Activated T-cell treated with anti-CD3 and anti-CD28 coated beads, Interleukin-2, amount 50 U/mL, for 24 hours (primary cell): Measurements from ENCODE around the gene MAST4.

Experiments
- DNase-seq: peaks from one replicate; pipeline ENCODE4 v3.0.0-alpha.2; 2020
- H3K27ac Mint-ChIP-seq: 2 replicates; pipeline ENCODE4 v1.8.0; 2020; ENCODE audit warnings: mild to moderate bottlenecking, mixed read lengths
- H3K27me3 Mint-ChIP-seq: 2 replicates; pipeline ENCODE4 v1.8.0; 2020; ENCODE audit warnings: mixed read lengths
- H3K36me3 Mint-ChIP-seq: 2 replicates; pipeline ENCODE4 v1.8.0; 2020; ENCODE audit warnings: low read depth, mixed read lengths
- H3K4me1 Mint-ChIP-seq: 2 replicates; pipeline ENCODE4 v1.8.0; 2020; ENCODE audit warnings: low read depth, mixed read lengths
- H3K4me3 Mint-ChIP-seq: 2 replicates; pipeline ENCODE4 v1.8.0; 2020; ENCODE audit warnings: mild to moderate bottlenecking, moderate library complexity, mixed read lengths
- H3K9me3 Mint-ChIP-seq: 2 replicates; pipeline ENCODE4 v1.8.0; 2020; ENCODE audit warnings: mixed read lengths

Gene MAST4

GRCh38 chr5:66595756-66596635 is at the start of gene MAST4:
TSS of gene MAST4 (plus strand) at chr5:66596393. CDS start at chr5:66596656, 263 bp downstream.
- Mint-ChIP-seq H3K27me3 (peaks cover 83% of the 10 kb centered on the region), H3K27ac (no peak within 1 kb of the TSS), H3K9me3 (no peaks in the 10 kb centered on the region), H3K4me3 (peak within 1 kb of the TSS; percentile 68), H3K4me1 (peaks cover 14% of the 10 kb centered on the region), H3K36me3 (no peaks in the 10 kb centered on the region)
- peak; percentile 79 for DNase-seq

DNA sequence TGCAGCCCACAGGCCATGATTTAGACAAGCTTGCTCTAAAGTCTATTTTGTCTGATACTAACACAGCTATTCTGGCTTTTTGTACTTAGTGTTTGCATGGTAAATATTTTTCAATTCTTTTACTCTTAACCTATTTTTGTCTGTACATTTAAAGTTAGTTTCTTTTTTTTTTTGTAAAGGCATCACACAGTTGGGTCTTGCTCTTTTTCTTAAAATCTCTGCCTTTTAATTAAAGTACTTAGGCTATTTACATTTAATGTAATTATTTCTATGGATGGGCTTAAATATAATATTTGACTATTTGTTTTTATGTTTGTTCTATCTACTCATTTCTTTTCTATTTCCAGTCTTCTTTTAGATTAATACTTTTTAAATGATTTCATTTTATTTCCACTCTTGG is 49.7 kb upstream of the MAST4 start:
- H3K27me3 Mint-ChIP-seq, result peaks cover 18% of the 10 kb centered on the region
- DNase-seq, result no peak
- peaks cover 8% of the 10 kb centered on the region for H3K9me3 Mint-ChIP-seq
- no peaks in the 10 kb centered on the region for H3K36me3 Mint-ChIP-seq
- H3K27ac Mint-ChIP-seq, result no peak overlapping the region
- H3K4me3 Mint-ChIP-seq, result no peak overlapping the region
- peaks cover 4% of the 10 kb centered on the region for H3K4me1 Mint-ChIP-seq

GRCh38 chr5:66551338-66551737 is 44.9 kb upstream of the MAST4 start:
- Mint-ChIP-seq H3K27me3 (peaks cover 24% of the 10 kb centered on the region), H3K4me1 (peaks cover 24% of the 10 kb centered on the region), H3K4me3 (no peak overlapping the region), H3K9me3 (peaks cover 10% of the 10 kb centered on the region), H3K36me3 (no peaks in the 10 kb centered on the region), H3K27ac (no peak overlapping the region)
- no peak for DNase-seq

GRCh38 chr5:66551945-66552344 is 44.2 kb upstream of the MAST4 start:
- peaks cover 10% of the 10 kb centered on the region for H3K9me3 Mint-ChIP-seq
- no peak overlapping the region for H3K27ac Mint-ChIP-seq
- H3K27me3 Mint-ChIP-seq, result peaks cover 24% of the 10 kb centered on the region
- H3K4me3 Mint-ChIP-seq, result no peak overlapping the region
- no peak for DNase-seq
- H3K36me3 Mint-ChIP-seq, result no peaks in the 10 kb centered on the region
- peaks cover 24% of the 10 kb centered on the region for H3K4me1 Mint-ChIP-seq

DNA sequence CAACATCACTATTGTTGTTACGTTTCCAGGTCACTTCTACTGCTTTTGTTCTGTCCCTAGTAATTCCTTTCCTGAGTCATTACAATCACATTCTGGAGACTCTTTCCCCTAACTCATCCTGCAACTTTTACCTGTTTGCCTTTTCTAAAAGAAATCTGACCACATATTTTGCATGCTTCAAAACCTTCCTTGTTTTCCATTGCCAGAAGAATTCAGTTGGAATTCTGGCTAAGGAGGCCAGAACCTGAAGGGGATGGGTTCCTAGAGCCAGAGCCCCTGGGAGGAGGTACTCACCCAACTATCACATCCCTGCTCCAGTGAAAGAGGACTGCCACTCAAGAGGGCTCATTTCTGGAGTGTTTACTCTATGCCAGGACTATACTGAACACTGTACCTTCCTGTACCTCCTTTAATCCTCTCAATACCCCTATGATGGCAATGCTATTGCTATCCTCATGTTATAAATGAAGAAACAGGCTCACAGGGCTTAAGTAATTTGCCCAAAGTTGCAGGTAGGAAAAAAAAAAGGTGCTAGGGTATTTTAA is 42.8 kb upstream of the MAST4 start:
- no peak for DNase-seq
- Mint-ChIP-seq H3K4me3 (no peak overlapping the region), H3K27me3 (peaks cover 29% of the 10 kb centered on the region), H3K4me1 (peaks cover 26% of the 10 kb centered on the region), H3K9me3 (peaks cover 10% of the 10 kb centered on the region), H3K27ac (no peak overlapping the region), H3K36me3 (no peaks in the 10 kb centered on the region)

GRCh38 chr5:66553916-66554575 is 42.1 kb upstream of the MAST4 start:
- Mint-ChIP-seq H3K4me3 (no peak overlapping the region), H3K9me3 (peaks cover 4% of the 10 kb centered on the region), H3K27ac (peak overlapping the region; percentile 81)

DNA sequence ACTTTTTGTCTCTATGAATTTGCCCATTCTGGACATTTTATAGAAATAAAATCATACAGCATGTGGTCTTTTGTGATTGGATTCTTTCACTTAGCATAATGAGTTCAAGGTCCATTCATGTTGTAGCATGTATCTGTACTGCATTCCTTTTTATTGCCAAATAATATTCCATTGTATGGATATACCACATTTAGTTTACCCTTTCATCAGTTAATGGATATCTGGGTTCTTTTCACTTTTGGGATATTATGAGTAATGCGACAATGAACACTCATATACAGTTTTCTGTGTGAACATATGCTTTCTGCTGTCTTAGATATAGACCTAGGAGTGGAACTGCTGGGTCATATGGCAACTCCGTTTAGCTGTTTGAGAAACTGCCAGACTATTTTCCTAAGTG is 41.3 kb upstream of the MAST4 start:
- Mint-ChIP-seq H3K36me3 (no peaks in the 10 kb centered on the region), H3K4me3 (no peak overlapping the region), H3K9me3 (peaks cover 4% of the 10 kb centered on the region), H3K27ac (peak overlapping the region; percentile 81), H3K27me3 (peaks cover 19% of the 10 kb centered on the region), H3K4me1 (peaks cover 30% of the 10 kb centered on the region)
- DNase-seq, result no peak

More at GRCh38 chr5:66553916-66554575, 42.1 kb upstream of the MAST4 start:
- H3K27me3 Mint-ChIP-seq, result peaks cover 25% of the 10 kb centered on the region
- H3K4me1 Mint-ChIP-seq, result peaks cover 30% of the 10 kb centered on the region
- no peaks in the 10 kb centered on the region for H3K36me3 Mint-ChIP-seq
- no peak for DNase-seq

GRCh38 chr5:66558560-66558959 is 37.6 kb upstream of the MAST4 start:
- Mint-ChIP-seq H3K36me3 (no peaks in the 10 kb centered on the region), H3K27me3 (peaks cover 19% of the 10 kb centered on the region), H3K27ac (peak overlapping the region; percentile 37), H3K4me1 (peaks cover 25% of the 10 kb centered on the region), H3K4me3 (no peak overlapping the region), H3K9me3 (peaks cover 4% of the 10 kb centered on the region)
- no peak for DNase-seq

DNA sequence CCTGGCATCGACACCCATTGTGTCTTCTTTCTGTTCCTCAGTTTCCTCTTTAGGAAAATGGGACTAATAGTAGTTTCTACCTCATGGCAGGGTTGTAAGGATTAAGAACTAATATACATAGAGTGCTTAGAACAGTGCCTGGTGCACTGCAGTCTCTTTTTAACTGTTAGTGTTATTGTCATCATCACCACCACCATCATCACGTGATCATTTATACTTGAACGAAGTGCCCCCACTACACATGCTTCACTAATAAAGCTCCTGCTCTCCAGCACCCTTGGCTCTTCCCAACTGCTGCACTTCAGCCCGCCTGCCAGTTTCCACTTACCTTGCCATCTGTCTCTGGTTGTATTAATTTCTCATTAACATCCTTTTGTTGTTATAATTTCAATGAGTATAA is 35.8 kb upstream of the MAST4 start:
- Mint-ChIP-seq H3K27me3 (peaks cover 23% of the 10 kb centered on the region), H3K4me1 (peaks cover 8% of the 10 kb centered on the region), H3K4me3 (no peak overlapping the region), H3K36me3 (no peaks in the 10 kb centered on the region), H3K27ac (no peak overlapping the region), H3K9me3 (peaks cover 3% of the 10 kb centered on the region)
- no peak for DNase-seq

DNA sequence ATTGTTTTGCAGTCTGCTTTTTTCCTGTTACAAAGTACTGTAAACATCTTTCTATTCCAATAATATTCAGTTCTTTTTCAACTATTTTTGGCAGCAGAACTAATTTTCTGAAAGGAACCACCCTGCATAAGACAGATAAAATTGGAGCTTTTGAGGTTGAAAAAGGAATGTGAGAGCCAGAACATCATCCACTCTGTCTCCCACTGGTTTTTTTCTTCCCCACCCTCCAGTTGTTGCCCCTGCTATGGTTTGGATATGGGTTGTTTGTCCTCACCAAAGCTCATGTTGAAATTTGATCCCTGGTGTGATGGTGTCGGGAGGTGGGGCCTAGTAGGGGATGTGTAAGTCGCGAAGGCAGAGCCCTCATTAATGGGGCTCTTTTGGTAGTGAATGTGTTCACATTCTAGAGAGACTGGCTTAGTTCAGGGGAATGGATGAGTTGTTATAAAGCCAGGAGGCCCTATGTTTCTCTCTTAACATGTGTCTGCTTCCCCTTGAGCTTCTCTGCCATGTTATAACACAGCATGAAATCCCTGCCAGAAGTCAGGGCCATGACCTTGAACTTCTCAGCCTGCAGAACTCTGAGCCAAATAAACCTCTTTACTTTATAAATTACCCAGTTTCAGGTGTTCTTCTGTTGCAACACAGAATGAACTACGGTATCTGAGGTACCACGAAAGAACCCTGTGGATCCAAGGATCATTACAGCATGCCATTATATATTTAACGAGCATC is 34.8 kb upstream of the MAST4 start:
- Mint-ChIP-seq H3K9me3 (peaks cover 2% of the 10 kb centered on the region), H3K36me3 (no peaks in the 10 kb centered on the region), H3K27ac (no peak overlapping the region), H3K27me3 (peaks cover 27% of the 10 kb centered on the region), H3K4me1 (peaks cover 11% of the 10 kb centered on the region), H3K4me3 (no peak overlapping the region)
- DNase-seq, result no peak

GRCh38 chr5:66565878-66566277 is 30.3 kb upstream of the MAST4 start:
- Mint-ChIP-seq H3K27me3 (peaks cover 24% of the 10 kb centered on the region), H3K9me3 (no peaks in the 10 kb centered on the region), H3K4me3 (no peak overlapping the region), H3K27ac (no peak overlapping the region), H3K4me1 (peaks cover 5% of the 10 kb centered on the region), H3K36me3 (no peaks in the 10 kb centered on the region)
- no peak for DNase-seq

- peaks cover 5% of the 10 kb centered on the region for H3K4me1 Mint-ChIP-seq
- H3K27ac Mint-ChIP-seq, result no peak overlapping the region
- H3K36me3 Mint-ChIP-seq, result no peaks in the 10 kb centered on the region
Observed at GRCh38 chr5:66567474-66567873, 28.7 kb upstream of the MAST4 start.

DNA sequence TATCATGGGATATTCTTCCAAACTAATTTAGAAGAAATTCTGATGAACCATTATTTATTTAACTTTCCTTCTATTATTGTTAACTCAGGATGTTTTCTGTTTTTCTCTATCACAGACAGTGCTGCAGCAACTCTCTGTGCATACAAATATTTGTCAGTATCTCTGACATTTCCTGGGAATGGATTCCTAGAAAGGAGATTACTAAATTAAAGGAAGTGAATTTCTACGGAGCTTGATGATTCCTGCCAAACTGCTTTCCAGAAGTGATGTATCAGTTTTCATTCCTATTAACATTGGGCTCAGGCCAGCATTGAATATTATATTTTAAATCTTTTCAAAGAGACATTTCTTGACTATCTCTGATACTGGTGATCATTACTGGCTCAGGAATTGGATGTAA is 26.0 kb upstream of the MAST4 start:
- H3K4me1 Mint-ChIP-seq, result peaks cover 5% of the 10 kb centered on the region
- peaks cover 31% of the 10 kb centered on the region for H3K27me3 Mint-ChIP-seq
- no peak for DNase-seq
- H3K36me3 Mint-ChIP-seq, result no peaks in the 10 kb centered on the region
- H3K27ac Mint-ChIP-seq, result no peak overlapping the region
- H3K4me3 Mint-ChIP-seq, result no peak overlapping the region
- H3K9me3 Mint-ChIP-seq, result no peaks in the 10 kb centered on the region

More at GRCh38 chr5:66567474-66567873, 28.7 kb upstream of the MAST4 start:
- DNase-seq, result no peak
- H3K27me3 Mint-ChIP-seq, result peaks cover 24% of the 10 kb centered on the region
- no peaks in the 10 kb centered on the region for H3K9me3 Mint-ChIP-seq
- H3K4me3 Mint-ChIP-seq, result no peak overlapping the region

DNA sequence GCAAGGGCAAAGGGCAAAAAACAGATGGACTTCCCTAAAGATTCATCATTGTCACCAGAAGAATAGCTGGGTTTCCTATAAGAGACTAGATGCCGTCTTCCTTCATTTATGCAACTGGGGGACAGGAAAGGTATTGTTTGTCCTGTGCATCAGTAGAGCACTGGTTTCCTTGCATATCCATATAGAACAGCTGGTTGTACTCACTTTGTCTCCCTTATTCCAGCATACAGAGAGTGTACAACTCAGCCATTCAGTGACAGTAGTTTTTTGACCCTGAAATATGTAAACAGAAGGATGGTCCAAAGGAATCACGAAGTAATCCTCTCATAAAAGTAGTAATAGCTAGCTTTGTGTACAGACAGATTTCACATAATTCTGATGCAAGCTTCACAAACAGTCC is 22.5 kb upstream of the MAST4 start:
- H3K27ac Mint-ChIP-seq, result no peak overlapping the region
- H3K27me3 Mint-ChIP-seq, result peaks cover 47% of the 10 kb centered on the region
- H3K36me3 Mint-ChIP-seq, result no peaks in the 10 kb centered on the region
- H3K4me3 Mint-ChIP-seq, result no peak overlapping the region
- no peaks in the 10 kb centered on the region for H3K9me3 Mint-ChIP-seq
- H3K4me1 Mint-ChIP-seq, result no peaks in the 10 kb centered on the region
- no peak for DNase-seq
